HEK293 (cell line): ENCODE results near the gene PPP1R8.
"Not testable (repeated sequence)": the region's sequence is repeated elsewhere in the genome, so short reads cannot be mapped to it uniquely, and the experiment has no call there.

Experiments used
- CTCF ChIA-PET: fragments of 350-600 bp; formaldehyde crosslinking; extraction: SDS; loops from one replicate; lab custom pipeline; 2021; ENCODE audit warnings: antibody characterized with exemption; lab: Yijun Ruan, JAX
- POLR2A ChIA-PET: fragments of 300-600 bp; formaldehyde crosslinking; extraction: SDS; loops from one replicate; lab custom pipeline; 2020; ENCODE audit warnings: antibody characterized with exemption, inconsistent platforms; lab: Yijun Ruan, JAX
- H3K27ac ChIP-seq: fragments of 200-500 bp; sonication (Bioruptor generic); 2 replicates; pipeline ENCODE4 v1.5.1; 2014; ENCODE audit warnings: low read depth, low read length, control low read depth, inconsistent platforms; ENCODE audit errors: extremely low read depth
- H3K36me3 ChIP-seq, 2 experiments: fragments of 200-500 bp in 1 of 2; sonication (Bioruptor generic) in 1 of 2; 1 replicate in 1 of 2; 2 replicates in 1 of 2; pipeline ENCODE4 v1.5.1; 2014 to 2017; ENCODE audit warnings: inconsistent platforms in 2 of 2, low read length in 2 of 2; ENCODE audit not compliant: control insufficient read depth in 2 of 2, insufficient read depth in 1 of 2
- H3K4me1 ChIP-seq: fragments of 200-500 bp; sonication (Bioruptor generic); 2 replicates; pipeline ENCODE4 v1.5.1; 2014; ENCODE audit warnings: mild to moderate bottlenecking, low read length, inconsistent platforms; ENCODE audit not compliant: control insufficient read depth, insufficient read depth
- H3K4me3 ChIP-seq: 2 replicates; pipeline ENCODE4 v1.5.1; 2011; ENCODE audit warnings: low read depth, mild to moderate bottlenecking, control low read depth, low read length, moderate library complexity
- H3K9me3 ChIP-seq: fragments of 200-500 bp; sonication (Bioruptor generic); 2 replicates; pipeline ENCODE4 v1.5.1; 2014; ENCODE audit warnings: low read depth, low read length, inconsistent platforms; ENCODE audit not compliant: control insufficient read depth, insufficient read depth
- ELK4 ChIP-seq: IDR thresholded peaks from 2 replicates; pipeline ENCODE4 v1.6.1; 2011; ENCODE audit warnings: mild to moderate bottlenecking, low read depth, low read length, borderline replicate concordance
- HIC1 ChIP-seq: fragments of 450-650 bp; formaldehyde crosslinking; IDR thresholded peaks from 2 replicates; pipeline ENCODE4 v1.5.1; 2016; ENCODE audit warnings: missing biosample characterization, missing genetic modification characterization
- HOXA7 ChIP-seq: sonication (generic); formaldehyde crosslinking; IDR thresholded peaks from 2 replicates; pipeline ENCODE4 v1.8.1; 2022; ENCODE audit warnings: missing genetic modification reagents, borderline replicate concordance
- MYNN ChIP-seq: fragments of 450-650 bp; formaldehyde crosslinking; IDR thresholded peaks from 2 replicates; pipeline ENCODE4 v1.5.1; 2016; ENCODE audit warnings: missing biosample characterization, missing genetic modification characterization, borderline replicate concordance
- ZBTB10 ChIP-seq: fragments of 450-650 bp; formaldehyde crosslinking; IDR thresholded peaks from 2 replicates; pipeline ENCODE4 v1.5.1; 2016; ENCODE audit warnings: missing biosample characterization, missing genetic modification characterization
- ZNF19 ChIP-seq: fragments of 450-650 bp; formaldehyde crosslinking; IDR thresholded peaks from 2 replicates; pipeline ENCODE4; 2016; ENCODE audit warnings: missing biosample characterization, missing genetic modification characterization, low read depth
- ZNF23 ChIP-seq: fragments of 450-650 bp; formaldehyde crosslinking; IDR thresholded peaks from 2 replicates; pipeline ENCODE4 v1.5.1; 2016; ENCODE audit warnings: missing biosample characterization, missing genetic modification characterization, borderline replicate concordance
- ZNF26 ChIP-seq: fragments of 450-650 bp; formaldehyde crosslinking; IDR thresholded peaks from 2 replicates; pipeline ENCODE4 v1.5.1; 2016; ENCODE audit warnings: missing biosample characterization, missing genetic modification characterization
- ZNF488 ChIP-seq: fragments of 450-650 bp; formaldehyde crosslinking; IDR thresholded peaks from 2 replicates; pipeline ENCODE4 v1.5.1; 2016; ENCODE audit warnings: missing biosample characterization, missing genetic modification characterization
- ZNF521 ChIP-seq: fragments of 450-650 bp; formaldehyde crosslinking; IDR thresholded peaks from 2 replicates; pipeline ENCODE4 v1.5.1; 2017; ENCODE audit warnings: missing biosample characterization, mild to moderate bottlenecking, missing genetic modification characterization
- ZNF544 ChIP-seq: fragments of 450-650 bp; formaldehyde crosslinking; IDR thresholded peaks from 2 replicates; pipeline ENCODE4 v1.5.0; 2017; ENCODE audit warnings: missing biosample characterization, missing genetic modification characterization
- ZNF585B ChIP-seq: fragments of 450-650 bp; formaldehyde crosslinking; IDR thresholded peaks from 2 replicates; pipeline ENCODE4 v1.5.1; 2016; ENCODE audit warnings: missing biosample characterization, missing genetic modification characterization
- ZNF624 ChIP-seq: fragments of 450-650 bp; formaldehyde crosslinking; IDR thresholded peaks from 2 replicates; pipeline ENCODE4 v1.5.1; 2017; ENCODE audit warnings: missing biosample characterization, missing genetic modification characterization
- ZNF785 ChIP-seq: fragments of 450-650 bp; formaldehyde crosslinking; IDR thresholded peaks from 2 replicates; pipeline ENCODE4 v1.5.1; 2016; ENCODE audit warnings: missing biosample characterization, missing genetic modification characterization
- ZSCAN5A ChIP-seq: fragments of 450-650 bp; formaldehyde crosslinking; IDR thresholded peaks from 2 replicates; pipeline ENCODE4 v1.5.1; 2016; ENCODE audit warnings: missing biosample characterization, missing genetic modification characterization

The PPP1R8 gene

GRCh38 chr1:27789540-27790041 is 41.0 kb upstream of the PPP1R8 start (continued):
- TF ChIP-seq ZSCAN5A, result no peak
- no peak for TF ChIP-seq ZNF785
- TF ChIP-seq ZNF624, result no peak
- no peak for TF ChIP-seq HIC1 (tag by site-specific recombination)
- TF ChIP-seq ZNF488 (tag by site-specific recombination), result no peak
- TF ChIP-seq ZNF26 (tag by site-specific recombination), result no peak
- no peak for TF ChIP-seq ELK4

- POLR2A ChIA-PET, result interaction anchor here (0.6 to 3.4 kb wide), 3 partner anchors 17 to 64 kb away, joined by 5 to 28 read pairs (median 9); partner anchors contain the start of genes PPP1R8 and STX12
- not testable (repeated sequence) for H3K4me1 ChIP-seq, H3K27ac ChIP-seq, H3K9me3 ChIP-seq, H3K4me3 ChIP-seq
- CTCF ChIA-PET, result interaction anchor here (1.4 kb wide), 1 partner anchor 65 kb away, joined by 4 read pairs; no protein-coding TSS in a partner anchor
- H3K36me3 ChIP-seq, result peaks cover 9 to 43% of the 10 kb centered on the region in 2 experiments; a peak in 2 of 3 replicates
Measured at GRCh38 chr1:27790270-27790669, 40.3 kb upstream of the PPP1R8 start.

- peaks cover 26 to 80% of the 10 kb centered on the region in 2 experiments; a peak in 2 of 3 replicates for H3K36me3 ChIP-seq
- H3K4me1 ChIP-seq, result no peaks in the 10 kb centered on the region
- H3K27ac ChIP-seq, result no peak overlapping the region
- TF ChIP-seq ZBTB10 (tag by site-specific recombination), result no peak
- no peak for TF ChIP-seq ZNF19 (tag by site-specific recombination)
- no peak for TF ChIP-seq ZNF23
- no peak for TF ChIP-seq ZNF624
- TF ChIP-seq ZNF585B, result no peak
- TF ChIP-seq ZNF521 (tag by site-specific recombination), result no peak
- no peak for TF ChIP-seq ZNF544
- TF ChIP-seq HOXA7 (CRISPR knock-in tag), result no peak
- TF ChIP-seq MYNN (tag by site-specific recombination), result no peak
- TF ChIP-seq ELK4, result no peak
- H3K4me3 ChIP-seq, result no peak overlapping the region
- CTCF ChIA-PET, result no interaction called here
- H3K9me3 ChIP-seq, result no peaks in the 10 kb centered on the region
- POLR2A ChIA-PET, result interaction anchor here (1.9 kb wide), 1 partner anchor 22 kb away, joined by 6 read pairs; the partner anchor contains the start of gene STX12
Measured at GRCh38 chr1:27795601-27796000, 35.0 kb upstream of the PPP1R8 start.
